Skin epidermis (tissue), 12 donors: ENCODE results near the gene WEE2.
"Not testable (repeated sequence)": the region's sequence is repeated elsewhere in the genome, so short reads cannot be mapped to it uniquely, and the experiment has no call there.

Source experiments
- H3K27ac ChIP-seq, 21 experiments: fragments of 200-600 bp; sonication (generic) in 11 of 21; one replicate each; pipeline ENCODE4 v1.5.0; 2020; ENCODE audit warnings: mild to moderate bottlenecking in 3 of 21, inconsistent platforms in 2 of 21, moderate library complexity in 2 of 21
- H3K4me3 ChIP-seq, 7 experiments: fragments of 200-600 bp; sonication (generic) in 2 of 7; one replicate each; pipeline ENCODE4 v1.5.0; 2020; ENCODE audit warnings: inconsistent platforms in 2 of 7, mild to moderate bottlenecking in 2 of 7, moderate library complexity in 1 of 7

WEE2 gene

DNA sequence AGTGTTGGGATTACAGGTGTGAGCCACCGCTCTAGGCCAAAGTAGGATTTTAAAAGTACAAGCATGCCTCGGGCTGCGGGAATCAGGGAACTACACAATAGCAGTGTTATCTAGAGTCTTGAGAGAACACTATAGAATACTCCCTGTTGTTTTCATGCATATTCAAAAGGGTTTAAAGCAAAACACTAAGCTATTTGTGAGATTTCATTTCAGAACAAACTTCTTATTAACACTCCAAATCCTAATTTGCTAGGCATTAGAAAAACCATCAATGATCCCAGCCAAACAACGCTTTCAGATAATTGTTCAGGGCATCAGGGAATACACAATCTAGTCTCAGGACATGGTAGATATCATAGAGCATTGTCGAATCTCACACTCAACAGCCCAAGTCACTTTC, 20.1 kb upstream of the WEE2 start:
- Histone ChIP-seq H3K27ac (no peak overlapping the region), H3K4me3 (no peak overlapping the region)

DNA sequence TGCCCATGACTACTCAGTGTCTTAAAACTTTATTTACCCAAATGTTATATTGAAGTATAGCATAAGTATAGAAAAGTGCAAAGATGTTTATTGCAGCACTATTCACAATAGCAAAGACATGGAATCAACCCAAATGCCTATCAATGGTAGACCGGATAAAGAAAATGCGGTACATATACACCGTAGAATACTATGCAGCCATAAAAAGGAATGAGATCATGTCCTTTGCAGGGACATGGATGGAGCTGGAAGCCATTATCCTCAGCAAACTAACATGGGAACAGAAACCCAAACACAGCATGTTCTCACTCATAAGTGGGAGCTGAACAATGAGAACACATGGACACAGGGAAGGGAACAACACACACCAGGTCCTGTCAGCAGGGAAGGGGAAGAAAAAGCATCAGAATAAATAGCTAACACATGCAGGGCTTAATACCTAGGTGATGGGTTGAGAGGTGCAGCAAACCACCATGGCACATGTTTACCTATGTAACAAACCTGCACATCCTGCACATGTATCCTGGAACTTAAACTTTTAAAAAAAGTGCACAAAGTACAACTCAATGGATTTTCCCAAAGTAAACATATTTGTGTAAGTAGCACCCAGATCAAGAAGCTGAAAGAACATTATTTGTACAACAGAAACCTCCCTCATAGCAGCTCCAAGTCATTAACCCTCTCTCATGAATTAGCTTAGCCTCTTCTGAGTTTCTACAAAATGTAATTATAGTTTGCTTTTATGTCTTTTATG, 18.9 kb upstream of the WEE2 start:
- not testable (repeated sequence) for H3K27ac ChIP-seq, H3K4me3 ChIP-seq

DNA sequence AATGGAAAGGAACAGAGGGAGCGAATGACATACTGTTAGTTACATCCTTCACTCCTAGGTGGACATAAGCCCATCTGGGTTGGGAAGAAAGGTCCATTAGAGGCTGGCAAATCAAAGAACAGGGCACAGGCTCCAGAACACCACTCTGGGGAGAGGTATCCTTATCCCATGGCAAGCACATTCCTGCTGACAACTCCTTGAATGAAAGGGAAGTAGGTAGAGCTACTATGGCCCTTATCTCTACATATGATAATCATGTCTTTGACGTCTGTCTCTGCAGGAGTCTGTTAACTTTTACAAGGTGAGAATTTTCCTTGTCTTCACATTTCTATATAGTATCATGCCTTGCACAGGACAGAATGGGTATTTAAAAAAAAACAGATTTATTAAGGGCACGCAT, 16.6 kb upstream of the WEE2 start:
- Histone ChIP-seq H3K4me3 (no peak overlapping the region), H3K27ac (no peak overlapping the region)

DNA sequence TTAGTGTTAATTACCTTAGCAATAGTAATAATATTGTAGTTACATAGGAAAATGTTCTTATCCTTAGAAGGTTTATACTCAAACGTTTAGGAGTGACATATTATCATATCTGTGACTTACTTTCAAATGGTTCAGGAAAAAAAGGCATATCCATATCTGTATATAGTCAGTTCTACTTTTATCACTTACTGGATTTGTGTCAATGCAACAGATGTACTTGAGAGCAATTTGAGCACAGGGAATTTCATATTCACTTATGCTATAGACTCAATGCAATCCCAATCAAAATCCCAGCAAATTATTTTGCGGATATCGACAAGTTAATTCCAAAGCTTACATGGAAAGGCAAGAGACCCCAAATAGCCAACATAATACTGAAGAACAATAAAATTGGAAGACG, 16.2 kb upstream of the WEE2 start:
- H3K4me3 ChIP-seq, result no peak overlapping the region
- no peak overlapping the region for H3K27ac ChIP-seq

DNA sequence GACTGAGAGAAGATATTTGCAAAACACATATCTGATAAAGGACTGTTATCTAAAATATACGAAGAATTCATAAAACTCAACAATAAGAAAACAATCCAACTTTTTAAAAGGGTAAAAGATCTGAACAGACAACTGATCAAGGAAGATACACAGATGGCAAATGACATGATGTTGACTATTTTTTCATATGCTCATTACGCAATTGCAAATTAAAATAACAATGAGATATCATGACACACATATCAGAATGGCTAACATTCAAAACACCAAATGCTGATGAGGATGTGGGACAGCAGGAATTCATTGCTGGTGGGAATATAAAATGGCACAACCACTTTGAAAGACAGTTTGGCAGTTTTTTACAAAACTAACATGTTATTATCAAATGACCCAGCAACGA, 15.1 kb upstream of the WEE2 start:
- no peak overlapping the region for H3K27ac ChIP-seq

DNA sequence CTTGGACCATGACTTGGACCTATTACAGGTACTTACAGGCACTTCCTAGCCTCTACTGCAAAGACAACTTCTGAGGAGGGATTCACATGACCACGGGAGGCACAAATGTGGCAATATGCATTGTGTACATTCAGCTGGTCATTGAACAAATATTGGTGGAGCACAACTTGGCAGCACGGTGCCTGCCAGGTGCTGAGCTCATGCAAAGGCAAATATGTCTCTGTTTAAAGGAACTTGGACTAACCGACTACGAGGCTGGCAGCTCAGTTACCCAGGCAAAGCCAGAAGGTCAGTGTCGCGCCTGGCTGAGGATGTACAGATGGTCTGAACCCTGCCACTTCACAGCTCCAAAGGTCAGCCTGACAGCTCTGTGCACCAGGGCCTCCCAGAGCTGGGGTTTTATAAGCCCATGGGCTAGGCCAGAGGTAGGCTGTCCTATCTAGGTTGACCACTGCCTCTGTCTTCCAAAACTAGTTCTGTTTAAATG, 12.3 kb upstream of the WEE2 start:
- H3K4me3 ChIP-seq, result no peak overlapping the region
- no peak overlapping the region for H3K27ac ChIP-seq

More for the DNA sequence above, 15.1 kb upstream of the WEE2 start:
- no peak overlapping the region for H3K4me3 ChIP-seq

DNA sequence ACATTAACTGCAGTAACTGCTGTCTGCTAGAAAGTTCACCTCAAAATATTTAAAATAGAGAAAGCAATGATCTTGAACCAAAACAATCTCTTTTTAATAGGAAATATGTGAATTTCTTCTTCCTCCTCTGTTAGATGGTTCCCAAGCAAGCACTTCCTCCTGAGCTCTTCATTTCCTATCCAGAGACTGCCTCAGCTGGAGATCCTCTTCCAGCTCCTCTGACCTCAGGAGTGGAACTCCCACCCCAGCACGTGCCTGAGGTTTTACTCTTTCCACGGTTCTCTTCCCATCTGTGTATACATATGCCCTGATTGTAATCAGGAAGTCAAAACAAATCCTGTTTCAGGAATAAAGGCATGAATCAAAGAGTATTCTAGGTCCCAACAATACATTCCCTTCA, 11.8 kb upstream of the WEE2 start:
- H3K27ac ChIP-seq, result no peak overlapping the region
- H3K4me3 ChIP-seq, result no peak overlapping the region

DNA sequence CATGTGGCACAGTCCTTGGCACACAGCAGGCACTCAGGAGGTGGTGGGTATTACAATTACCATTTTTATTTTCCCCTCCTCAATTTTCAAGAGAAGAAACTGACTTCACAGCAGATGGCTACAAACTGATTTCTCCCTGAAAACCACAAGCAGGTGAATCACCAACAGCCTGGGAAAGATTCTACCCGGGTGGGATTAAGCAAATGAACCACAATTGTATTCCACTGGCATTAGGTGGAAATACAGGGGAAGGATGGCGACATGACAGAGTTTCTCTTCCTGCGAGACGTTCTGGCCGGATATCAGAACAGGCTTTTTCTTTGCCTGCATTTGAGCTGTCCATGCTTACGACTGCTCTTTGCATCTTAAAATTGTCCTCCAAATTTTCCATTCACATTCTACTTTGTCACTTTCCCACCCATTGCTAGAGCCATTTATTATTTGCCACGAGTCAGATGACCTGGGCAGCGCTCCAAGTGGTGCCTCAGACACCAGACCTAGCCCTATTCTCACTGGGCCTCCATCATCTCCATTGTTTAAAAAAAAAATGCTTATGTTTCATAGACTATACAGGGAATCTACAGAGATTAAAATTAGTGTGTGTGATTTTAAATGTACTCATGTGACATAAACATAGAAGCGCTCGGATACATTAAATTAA, 10.8 kb upstream of the WEE2 start:
- H3K4me3 ChIP-seq, result no peak overlapping the region
- H3K27ac ChIP-seq, result no peak overlapping the region

DNA sequence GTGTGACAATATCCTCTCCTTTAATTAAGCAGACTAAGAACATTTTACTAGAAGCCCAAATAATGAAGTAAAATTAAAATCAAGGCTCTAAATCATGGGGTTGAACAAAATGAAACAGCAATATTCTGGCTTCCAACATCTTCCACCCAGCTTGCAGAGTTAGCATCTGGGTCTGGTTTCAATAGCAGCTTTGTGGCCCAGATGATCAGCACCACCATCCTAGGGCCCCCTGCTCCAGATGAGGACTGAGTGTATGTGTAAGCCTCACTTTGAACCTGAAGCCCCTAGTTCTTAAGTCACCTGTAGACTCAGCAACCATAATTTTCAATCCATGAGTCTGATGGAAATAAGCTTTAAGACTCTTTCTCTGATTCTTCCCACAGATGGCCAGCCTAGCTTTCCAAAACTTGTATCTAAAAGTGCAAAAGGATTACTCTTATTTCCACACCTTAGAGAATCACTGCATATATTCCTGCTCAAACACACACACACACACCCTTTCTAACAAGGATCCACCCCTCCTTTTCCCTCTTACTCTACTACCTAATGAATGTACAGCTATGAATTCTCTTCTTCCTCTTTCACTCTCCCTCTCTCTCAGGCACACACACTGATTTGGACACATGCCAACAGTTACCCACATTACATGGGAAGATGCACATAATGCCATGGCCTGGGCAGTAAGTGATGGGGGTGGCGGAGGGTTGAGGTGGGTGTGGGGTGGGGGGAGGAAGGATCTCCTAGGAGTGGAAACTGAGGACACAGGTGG, 9.7 kb upstream of the WEE2 start:
- H3K27ac ChIP-seq, result no peak overlapping the region
- H3K4me3 ChIP-seq, result no peak overlapping the region

DNA sequence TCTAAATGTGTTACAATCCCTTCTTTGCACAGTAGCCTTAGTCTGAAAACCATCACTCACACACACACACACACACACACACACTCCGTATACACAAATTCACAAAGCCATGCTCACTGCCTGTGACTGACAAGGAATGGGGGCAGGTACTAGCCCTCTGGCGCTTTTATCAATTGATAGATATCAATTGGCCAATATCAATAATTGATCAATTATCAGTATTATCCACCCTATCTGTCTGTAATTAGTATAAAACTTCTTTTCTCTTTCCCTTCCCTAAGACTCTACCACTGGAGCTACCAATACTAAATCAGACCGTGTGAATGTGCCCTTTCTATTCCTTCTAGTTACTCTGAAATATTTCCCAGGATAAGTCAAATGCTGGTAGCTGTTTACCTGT, 8.3 kb upstream of the WEE2 start:
- H3K27ac ChIP-seq, result no peak overlapping the region

DNA sequence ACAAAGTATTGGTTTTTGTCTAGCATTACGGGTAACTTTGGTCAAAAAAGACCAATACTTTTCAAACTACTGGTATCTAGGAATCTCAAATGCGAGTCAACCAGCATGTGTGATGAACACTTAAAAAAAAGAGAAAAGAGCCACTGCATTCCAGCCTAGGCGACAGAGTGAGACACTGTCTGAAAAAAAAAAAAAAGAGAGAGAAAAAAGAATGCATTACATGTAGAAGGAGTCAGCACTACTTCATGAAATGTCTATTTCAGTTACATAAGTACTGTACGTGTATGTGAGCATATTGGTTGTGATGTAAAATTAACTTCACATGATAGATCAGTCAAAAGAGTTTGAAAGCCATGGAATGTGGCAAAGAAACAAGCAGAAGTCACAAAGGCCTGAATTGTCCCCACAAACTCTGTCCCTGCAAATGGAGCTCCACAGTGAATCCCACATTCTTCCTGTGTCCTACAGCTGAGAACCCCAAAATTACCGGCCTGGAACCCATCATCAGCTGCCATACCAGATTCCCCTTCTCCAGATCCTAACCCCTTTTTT, 7.8 kb upstream of the WEE2 start:
- H3K4me3 ChIP-seq, result peak overlapping the region in 3 of 7 experiments; percentile 69 to 96 (median 85)

More for the DNA sequence above, 8.3 kb upstream of the WEE2 start:
- H3K4me3 ChIP-seq, result no peak overlapping the region

DNA sequence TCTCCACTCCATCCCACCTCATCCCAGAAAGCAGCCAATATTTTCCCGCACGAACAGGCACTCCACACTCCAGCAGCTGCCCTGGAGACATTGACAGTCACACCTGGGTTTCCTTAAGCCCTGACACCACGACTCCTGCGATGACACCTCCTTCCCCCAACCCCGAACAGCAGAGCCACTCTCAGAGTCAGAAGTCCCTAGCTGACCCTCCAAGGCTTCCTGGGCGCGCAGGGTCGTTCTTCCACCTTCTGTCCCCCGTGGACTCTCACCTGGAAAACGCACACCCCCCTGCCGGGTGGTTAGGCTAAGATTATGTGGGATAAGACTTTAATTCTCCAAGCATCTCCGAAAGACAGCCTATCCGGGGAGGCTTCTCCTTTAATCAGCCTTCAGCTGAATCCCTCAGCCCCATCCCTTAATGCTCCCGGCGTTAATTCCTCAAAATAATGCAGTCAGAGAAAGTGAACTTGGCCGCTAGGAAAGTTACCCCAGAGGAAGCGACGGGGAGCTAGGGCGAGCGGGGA, 7.2 kb upstream of the WEE2 start:
- peak overlapping the region in 17 of 21 experiments; percentile 65 to 90 (median 84) for H3K27ac ChIP-seq
- H3K4me3 ChIP-seq, result peak overlapping the region; percentile 46 to 96 (median 81)

More for the DNA sequence above, 7.8 kb upstream of the WEE2 start:
- H3K27ac ChIP-seq, result peak overlapping the region in 8 of 21 experiments; percentile 72 to 90 (median 86)

DNA sequence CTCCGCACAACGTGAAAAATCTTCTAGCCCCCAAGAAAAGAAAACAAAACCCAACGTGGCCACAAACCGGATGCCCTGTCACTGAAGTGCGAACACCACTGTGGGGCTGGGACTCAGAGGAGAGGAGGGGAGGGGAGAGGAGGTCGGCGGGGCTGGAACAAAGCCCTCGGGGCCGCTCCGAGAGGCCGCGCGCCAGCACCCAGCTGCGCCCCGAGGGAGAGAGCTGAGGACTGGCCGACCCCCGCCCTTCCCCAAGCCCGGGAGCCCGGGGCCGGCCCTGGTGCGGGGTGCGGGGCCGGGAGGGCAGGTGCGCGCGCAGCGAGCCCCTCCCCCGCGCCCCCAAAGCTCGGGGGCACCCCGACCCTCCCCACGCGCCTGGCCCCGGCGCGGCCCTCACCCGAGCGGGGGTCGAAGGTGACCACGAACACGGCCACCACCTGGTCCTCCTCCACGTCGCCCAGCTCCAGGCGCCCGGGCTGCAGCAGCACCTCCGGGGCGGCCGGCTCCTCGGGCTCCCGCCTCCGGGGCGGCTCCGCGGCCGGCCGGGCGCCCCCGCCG, 6.6 kb upstream of the WEE2 start:
- Histone ChIP-seq H3K27ac (peak overlapping the region; percentile 54 to 90 (median 79)), H3K4me3 (peak overlapping the region; percentile 46 to 96 (median 81))

DNA sequence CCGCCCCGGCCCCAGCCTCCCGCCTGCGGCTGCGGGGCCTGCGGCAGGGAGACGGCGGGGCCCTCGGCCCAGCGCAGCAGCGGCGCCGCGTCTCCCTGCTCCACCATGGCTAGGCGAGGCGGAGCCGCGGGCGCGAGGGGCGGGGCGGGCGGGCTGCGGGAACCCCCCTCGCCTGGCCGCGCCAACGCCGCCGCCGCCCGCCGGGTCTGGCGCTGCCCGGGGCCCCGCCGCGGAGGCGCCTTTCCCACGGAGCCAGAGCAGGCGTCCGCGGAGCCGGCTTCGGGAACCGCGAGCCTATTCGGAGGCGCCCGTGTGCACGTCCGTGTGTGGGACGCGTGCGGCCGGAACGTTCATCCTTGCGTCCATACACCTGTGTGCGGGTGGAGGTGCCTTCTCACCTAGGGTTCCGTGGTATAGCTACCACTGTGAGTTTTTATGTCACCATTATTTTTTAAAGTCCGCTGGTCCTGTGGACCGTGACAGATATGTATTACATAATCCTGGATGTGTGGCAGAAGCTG, 6.0 kb upstream of the WEE2 start, which contains the start of gene DENND11:
TSS of gene DENND11 (minus strand) at position 120 of the 521 bp plus-strand sequence. CDS start at position 107, 13 bp downstream.
- Histone ChIP-seq H3K27ac (peak within 1 kb of the TSS; percentile 54 to 90 (median 79)), H3K4me3 (peak within 1 kb of the TSS; percentile 47 to 96 (median 81))

DNA sequence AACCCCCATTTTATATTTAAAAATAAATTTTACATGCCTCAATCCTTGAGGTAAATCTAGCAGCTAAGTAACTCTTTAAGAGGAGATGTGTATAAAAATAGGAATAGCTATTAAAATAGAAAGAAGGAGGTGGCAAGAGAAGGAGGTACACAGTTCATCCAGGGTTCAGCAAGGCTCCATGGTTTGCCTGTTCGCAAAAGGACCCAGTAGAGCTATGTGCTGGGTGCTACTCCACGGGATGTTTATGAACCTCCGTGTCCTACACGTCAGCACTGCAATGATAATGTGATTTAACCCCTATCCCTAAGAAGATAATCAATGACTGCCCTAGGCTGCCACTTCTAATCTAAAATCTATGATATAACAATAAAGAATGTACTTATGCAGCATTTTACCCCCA, 5.3 kb upstream of the WEE2 start:
- Histone ChIP-seq H3K27ac (no peak overlapping the region), H3K4me3 (peak overlapping the region in 1 of 7 experiments; percentile 91)

DNA sequence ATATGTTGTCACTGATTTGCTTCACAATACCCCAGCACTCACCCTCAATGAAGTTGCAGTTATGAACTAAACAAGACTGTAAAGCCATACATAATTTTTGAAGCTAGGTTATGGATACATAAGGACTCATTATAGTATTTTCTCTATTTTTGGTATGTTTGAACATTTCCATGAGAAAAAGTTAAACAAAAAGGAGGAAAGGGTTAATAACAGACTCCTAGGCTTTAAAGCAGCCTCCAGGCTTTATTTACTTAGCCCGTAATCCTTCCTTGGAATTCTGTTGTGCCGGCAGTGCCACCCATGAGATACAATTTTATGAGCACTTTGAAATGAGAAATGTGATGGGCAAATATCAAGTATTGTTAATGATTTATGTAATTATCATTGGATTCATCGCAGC, 4.0 kb upstream of the WEE2 start:
- Histone ChIP-seq H3K4me3 (no peak overlapping the region), H3K27ac (no peak overlapping the region)

DNA sequence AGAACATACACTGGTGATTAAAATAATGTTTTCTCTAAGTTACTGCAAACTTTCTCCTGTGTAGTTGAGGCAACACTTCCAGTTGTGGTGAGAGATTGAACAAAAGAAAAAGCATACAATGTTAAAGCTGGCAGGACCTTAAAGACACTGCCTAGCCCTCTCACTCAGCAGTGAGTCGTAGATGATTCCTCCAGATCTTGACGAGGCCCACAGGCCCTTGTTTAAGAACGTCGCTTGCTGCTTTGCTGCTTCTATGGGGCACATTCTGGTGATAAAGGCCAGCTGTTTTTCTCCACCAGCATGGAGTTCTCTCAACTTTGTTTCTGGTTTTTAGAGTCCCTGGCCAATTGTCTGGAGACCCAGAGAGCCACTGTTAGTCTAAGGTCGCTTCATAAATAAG, 3.4 kb upstream of the WEE2 start:
- no peak overlapping the region for H3K4me3 ChIP-seq
- H3K27ac ChIP-seq, result no peak overlapping the region

DNA sequence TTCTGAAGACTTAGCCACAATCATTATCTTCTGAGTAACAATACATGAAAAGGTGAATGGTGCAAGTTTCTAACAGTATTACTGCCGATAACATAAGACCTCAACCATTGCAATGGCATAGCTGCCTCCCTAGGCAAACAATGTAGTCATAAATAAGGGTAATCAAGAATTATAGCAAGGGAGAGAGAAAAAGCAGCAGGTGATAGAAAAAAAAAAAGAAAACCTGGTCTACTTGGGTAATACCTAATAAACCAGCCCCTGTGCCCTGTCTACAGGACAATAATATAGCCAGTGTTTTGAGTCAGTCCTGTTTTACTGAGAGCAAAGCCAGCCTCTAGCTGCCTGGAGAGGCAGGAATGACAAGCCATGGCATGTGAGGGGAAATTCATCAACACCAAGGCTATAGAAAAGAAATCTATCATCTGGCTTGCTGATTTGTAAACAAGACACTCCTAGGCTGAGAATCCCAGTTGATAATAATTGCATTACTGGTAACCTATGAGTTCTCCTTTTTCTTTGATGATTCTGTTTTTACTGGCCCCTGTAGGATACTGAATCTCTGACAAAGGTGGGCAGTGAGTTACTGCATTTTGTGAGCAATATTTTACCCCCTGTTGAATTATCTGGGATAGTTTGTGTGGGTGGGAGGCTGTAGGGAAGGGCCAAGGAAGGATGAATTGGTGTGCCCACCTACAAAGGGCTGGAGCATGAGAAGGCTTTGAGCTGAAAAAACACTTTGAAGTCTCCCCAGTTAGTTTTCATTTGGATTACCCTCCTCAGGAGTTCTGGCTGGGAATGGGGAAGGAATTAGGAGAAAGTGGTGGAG, 1.7 kb upstream of the WEE2 start:
- Histone ChIP-seq H3K27ac (peak overlapping the region in 4 of 21 experiments; percentile 5 to 64 (median 14)), H3K4me3 (no peak overlapping the region)
